Prostate gland (tissue), 2 donors: ENCODE data around the gene ZBTB16.

Source experiments
- CTCF ChIP-seq, 4 experiments: fragments of 200-600 bp in 2 of 4; fragments of 450-650 bp in 2 of 4; sonication (generic) in 2 of 4; IDR thresholded peaks; 1 replicate in 3 of 4; 2 replicates in 1 of 4; pipeline ENCODE4 v1.5.1; 2016 to 2019; ENCODE audit warnings: antibody characterized with exemption in 4 of 4, mild to moderate bottlenecking in 2 of 4, moderate library complexity in 2 of 4
- POLR2AphosphoS5 ChIP-seq: sonication (generic); formaldehyde crosslinking; IDR thresholded peaks from one replicate; pipeline ENCODE4 v1.6.1; 2017; ENCODE audit warnings: antibody characterized with exemption

DNA sequence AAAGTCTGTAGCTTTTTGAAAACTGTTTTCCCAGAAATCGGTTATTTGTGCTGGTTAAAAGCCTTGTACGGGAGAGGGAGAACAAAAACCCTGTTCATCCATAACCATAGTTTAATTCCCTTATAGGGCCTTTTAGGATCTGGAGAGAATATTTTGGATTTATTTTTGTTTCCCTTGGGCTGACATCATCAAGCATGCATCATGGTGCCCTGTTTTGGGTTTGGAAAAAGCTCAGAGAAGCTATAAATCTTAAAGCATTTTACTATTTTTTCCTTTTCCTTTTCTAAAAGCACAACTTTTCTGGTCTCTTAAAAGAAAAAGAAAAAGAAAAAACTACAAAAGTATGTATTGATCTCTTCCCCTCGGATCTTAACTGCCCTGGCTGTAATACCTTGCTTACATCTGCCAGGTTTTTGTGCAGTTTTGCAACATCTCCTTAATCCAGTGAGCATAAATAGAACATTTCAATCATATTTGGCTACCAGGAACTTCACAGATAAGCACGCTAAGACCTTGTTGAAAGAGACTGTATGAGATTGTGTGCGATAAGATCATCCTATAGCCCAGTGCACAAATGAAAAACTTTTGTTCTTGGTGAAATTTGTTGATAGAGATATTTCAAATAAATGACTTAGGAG is 88.0 kb downstream of the ZBTB16 start:
- TF ChIP-seq POLR2AphosphoS5 (peak; percentile 11), CTCF (IDR thresholded peaks at IDR 0.05) (no peak)
